ENCODE data around the gene MS4A14. TPM values are rescaled to one million over a fixed set of nuclear protein-coding genes. Genes with fewer than 3 reads are reported as not detected.

The MS4A14 gene
- total RNA-seq, 2 donors from 2014 or later: not detected

Other genes with a start within 250 kb of the MS4A14 start
- not detected for gene MS4A6A, start 213.4 kb upstream of the MS4A14 start, total RNA-seq
- gene MS4A4E, start 153.3 kb upstream of the MS4A14 start, total RNA-seq: not detected
- gene MS4A4A, start 115.8 kb upstream of the MS4A14 start, total RNA-seq: not detected
- gene MS4A6E, start 69.2 kb upstream of the MS4A14 start, total RNA-seq: not detected
- not detected for gene MS4A7, start 17.9 kb upstream of the MS4A14 start, total RNA-seq
- gene MS4A5, start 33.1 kb downstream of the MS4A14 start, total RNA-seq: not detected
- gene MS4A1, start 59.4 kb downstream of the MS4A14 start, total RNA-seq: 1 to 10 TPM; 1.6 TPM
- gene MS4A12, start 96.3 kb downstream of the MS4A14 start, total RNA-seq: not detected
- not detected for gene MS4A13, start 118.9 kb downstream of the MS4A14 start, total RNA-seq